Endodermal cell (in vitro differentiated cells): ENCODE data around the gene TIGIT. TPM values are rescaled to one million over a fixed set of nuclear protein-coding genes. Genes with fewer than 3 reads are reported as not detected.

Experiments
- DNase-seq: peaks from one replicate; pipeline ENCODE4 v3.0.0-alpha.2; 2017
- H3K27ac ChIP-seq: 2 replicates; pipeline ENCODE4 v1.5.1; 2013; ENCODE audit warnings: mild to moderate bottlenecking, low read depth, low read length, moderate library complexity
- H3K27me3 ChIP-seq: 2 replicates; pipeline ENCODE4 v1.6.1; 2013; ENCODE audit warnings: mild to moderate bottlenecking, low read length, moderate library complexity; ENCODE audit not compliant: insufficient read depth, control insufficient read depth, poor library complexity, severe bottlenecking
- H3K36me3 ChIP-seq: 2 replicates; pipeline ENCODE4 v1.7.0; 2013; ENCODE audit warnings: mild to moderate bottlenecking, low read length, moderate library complexity; ENCODE audit not compliant: control insufficient read depth, insufficient read depth
- H3K4me1 ChIP-seq: one replicate; pipeline ENCODE4 v1.7.0; 2013; ENCODE audit warnings: low read length; ENCODE audit not compliant: control insufficient read depth, insufficient read depth
- H3K4me3 ChIP-seq: 2 replicates; pipeline ENCODE4 v1.5.1; 2013; ENCODE audit warnings: mild to moderate bottlenecking, low read length, moderate library complexity
- H3K9ac ChIP-seq: 2 replicates; pipeline ENCODE4 v1.6.1; 2013; ENCODE audit warnings: mild to moderate bottlenecking, low read length, moderate library complexity; ENCODE audit not compliant: poor library complexity, severe bottlenecking; ENCODE audit errors: extremely low read depth
- H3K9me3 ChIP-seq: 2 replicates; pipeline ENCODE4 v1.6.1; 2013; ENCODE audit warnings: mild to moderate bottlenecking, low read length, moderate library complexity; ENCODE audit not compliant: control insufficient read depth
- H3K27ac Mint-ChIP-seq: 2 replicates; pipeline ENCODE4 v1.8.0; 2020; ENCODE audit warnings: mixed read lengths
- H3K27me3 Mint-ChIP-seq: 2 replicates; pipeline ENCODE4 v1.8.0; 2021; ENCODE audit warnings: mild to moderate bottlenecking, mixed read lengths; ENCODE audit not compliant: insufficient read depth
- H3K36me3 Mint-ChIP-seq: 2 replicates; pipeline ENCODE4 v1.8.0; 2020; ENCODE audit warnings: low read depth, mixed read lengths
- H3K4me1 Mint-ChIP-seq: 2 replicates; pipeline ENCODE4 v1.8.0; 2020; ENCODE audit warnings: mixed read lengths
- H3K4me3 Mint-ChIP-seq: 2 replicates; pipeline ENCODE4 v1.8.0; 2020; ENCODE audit warnings: mild to moderate bottlenecking, moderate library complexity, mixed read lengths
- H3K9me3 Mint-ChIP-seq: 2 replicates; pipeline ENCODE4 v1.8.0; 2020; ENCODE audit warnings: mild to moderate bottlenecking, mixed read lengths
- WGBS, 2 experiments: methylation state at CpG; one replicate each; pipeline versions ENCODE4 v1.1.5 to v1.1.7; 2013; ENCODE audit warnings: missing lambda C conversion rate in 2 of 2, mixed read lengths in 1 of 2; ENCODE audit not compliant: insufficient coverage in 1 of 2, insufficient read length in 1 of 2; 5-methylcytosine and 5-hydroxymethylcytosine counted together
- total RNA-seq, 2 donors: library from RNA; stranded (reverse); fragmentation: NEBNext Ultra II Directional in 1 of 2; extraction: Animal tissue kit (Norgen Biotek cat#: 25700) in 1 of 2; gene quantifications; 2 replicates in 1 of 2; 3 replicates in 1 of 2; pipeline ENCODE4 v1.2.1, GENCODE V29; 2021
- TF ChIP-seq, protein P1 (sequence below): fragments of 200-600 bp; sonication (generic); conservative IDR thresholded peaks from 2 replicates; pipeline ENCODE4 v1.5.0; 2021; ENCODE audit warnings: antibody characterized with exemption, mild to moderate bottlenecking

The TIGIT gene
- total RNA-seq, 2 donors from 2014 or later: not detected

DNA sequence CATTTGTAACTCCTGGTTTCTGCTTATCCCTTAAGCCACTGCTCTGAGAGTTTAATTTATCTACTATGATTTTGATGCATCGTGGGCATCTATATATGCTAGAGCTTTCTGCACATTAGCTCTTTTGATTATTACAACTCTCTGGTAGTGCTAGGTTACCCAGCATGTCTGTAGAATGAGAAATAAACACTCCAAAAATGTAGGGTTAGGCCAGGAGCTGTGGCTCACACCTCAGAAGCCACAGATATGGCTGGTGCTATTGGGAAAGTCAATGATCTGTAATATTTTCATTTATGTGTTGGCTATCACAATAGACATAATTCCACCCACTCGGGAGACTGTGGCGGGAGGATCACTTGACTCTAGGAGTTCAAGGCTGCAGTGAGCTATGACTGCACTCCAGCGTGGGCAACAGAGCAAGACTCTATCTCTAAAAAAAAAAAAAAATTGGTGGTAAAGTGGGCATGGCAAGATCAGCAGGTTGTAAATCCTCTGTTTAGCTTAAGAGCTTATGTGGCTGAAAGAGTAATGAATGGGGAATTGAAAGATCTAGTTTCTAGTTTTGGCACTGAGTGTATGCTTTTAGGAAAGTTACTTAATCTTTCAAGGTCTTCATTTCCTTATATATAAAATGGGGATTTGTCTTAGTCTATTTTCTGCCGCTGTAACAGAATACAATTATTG is 6.3 kb downstream of the TIGIT start:
- no peak overlapping the region for H3K9ac ChIP-seq
- H3K4me3 Mint-ChIP-seq: no peak overlapping the region
- no peaks in the 10 kb centered on the region for H3K36me3 Mint-ChIP-seq
- no peaks in the 10 kb centered on the region for H3K36me3 ChIP-seq
- no peak overlapping the region for H3K4me3 ChIP-seq
- no peaks in the 10 kb centered on the region for H3K4me1 ChIP-seq
- H3K27me3 ChIP-seq: no peaks in the 10 kb centered on the region
- 92 to 100% methylated on average over 2 to 5 of the region's 5 CpGs for WGBS, 2 experiments
- H3K9me3 Mint-ChIP-seq: no peaks in the 10 kb centered on the region
- H3K9me3 ChIP-seq: no peaks in the 10 kb centered on the region
- no peak overlapping the region for H3K27ac Mint-ChIP-seq
- H3K27me3 Mint-ChIP-seq: no peaks in the 10 kb centered on the region
- H3K27ac ChIP-seq: no peak overlapping the region
- no peak for DNase-seq
- TF ChIP-seq, protein P1, sequence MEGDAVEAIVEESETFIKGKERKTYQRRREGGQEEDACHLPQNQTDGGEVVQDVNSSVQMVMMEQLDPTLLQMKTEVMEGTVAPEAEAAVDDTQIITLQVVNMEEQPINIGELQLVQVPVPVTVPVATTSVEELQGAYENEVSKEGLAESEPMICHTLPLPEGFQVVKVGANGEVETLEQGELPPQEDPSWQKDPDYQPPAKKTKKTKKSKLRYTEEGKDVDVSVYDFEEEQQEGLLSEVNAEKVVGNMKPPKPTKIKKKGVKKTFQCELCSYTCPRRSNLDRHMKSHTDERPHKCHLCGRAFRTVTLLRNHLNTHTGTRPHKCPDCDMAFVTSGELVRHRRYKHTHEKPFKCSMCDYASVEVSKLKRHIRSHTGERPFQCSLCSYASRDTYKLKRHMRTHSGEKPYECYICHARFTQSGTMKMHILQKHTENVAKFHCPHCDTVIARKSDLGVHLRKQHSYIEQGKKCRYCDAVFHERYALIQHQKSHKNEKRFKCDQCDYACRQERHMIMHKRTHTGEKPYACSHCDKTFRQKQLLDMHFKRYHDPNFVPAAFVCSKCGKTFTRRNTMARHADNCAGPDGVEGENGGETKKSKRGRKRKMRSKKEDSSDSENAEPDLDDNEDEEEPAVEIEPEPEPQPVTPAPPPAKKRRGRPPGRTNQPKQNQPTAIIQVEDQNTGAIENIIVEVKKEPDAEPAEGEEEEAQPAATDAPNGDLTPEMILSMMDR: no peak
- H3K4me1 Mint-ChIP-seq: peaks cover 1% of the 10 kb centered on the region

DNA sequence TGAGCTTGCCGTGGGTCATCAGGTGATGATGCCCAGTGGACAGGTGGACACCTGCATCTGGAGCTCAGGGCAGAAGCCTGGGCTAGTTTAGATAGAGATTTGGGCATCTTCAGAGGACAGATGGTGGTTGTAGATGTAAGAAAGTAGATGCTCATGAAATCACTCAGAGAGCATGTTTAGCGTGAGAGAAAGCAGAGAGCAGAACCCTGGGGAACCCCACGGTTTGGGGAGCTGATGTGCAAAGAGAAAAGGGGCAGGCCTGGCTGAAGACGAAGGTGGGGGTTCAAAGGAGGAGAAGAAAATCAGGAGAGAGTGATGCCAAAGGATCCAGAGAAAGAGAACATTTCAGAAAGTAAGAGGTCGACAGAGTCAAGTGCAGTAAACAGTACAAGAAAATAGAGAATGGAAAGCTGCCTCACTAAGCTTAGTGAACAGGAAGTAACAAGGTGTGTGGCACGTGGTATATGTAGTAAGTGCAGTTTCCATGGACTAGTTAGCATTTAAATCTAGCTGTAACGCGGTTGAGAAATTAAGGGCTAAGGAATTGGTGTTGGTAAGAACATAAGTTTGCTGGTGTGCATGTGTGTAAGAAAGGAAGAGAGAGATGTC is 13.5 kb downstream of the TIGIT start:
- Histone ChIP-seq H3K9me3 (no peaks in the 10 kb centered on the region), H3K4me3 (no peak overlapping the region), H3K27ac (no peak overlapping the region), H3K4me1 (no peaks in the 10 kb centered on the region), H3K27me3 (no peaks in the 10 kb centered on the region), H3K36me3 (no peaks in the 10 kb centered on the region), H3K9ac (no peak overlapping the region)
- no peaks in the 10 kb centered on the region for H3K9me3 Mint-ChIP-seq
- WGBS, 2 experiments: 88 to 89% methylated on average over 6 to 8 of the region's 8 CpGs
- H3K27me3 Mint-ChIP-seq: no peaks in the 10 kb centered on the region
- no peaks in the 10 kb centered on the region for H3K4me1 Mint-ChIP-seq
- no peaks in the 10 kb centered on the region for H3K36me3 Mint-ChIP-seq
- no peak overlapping the region for H3K4me3 Mint-ChIP-seq
- no peak for DNase-seq
- TF ChIP-seq, protein P1: no peak
- no peak overlapping the region for H3K27ac Mint-ChIP-seq

DNA sequence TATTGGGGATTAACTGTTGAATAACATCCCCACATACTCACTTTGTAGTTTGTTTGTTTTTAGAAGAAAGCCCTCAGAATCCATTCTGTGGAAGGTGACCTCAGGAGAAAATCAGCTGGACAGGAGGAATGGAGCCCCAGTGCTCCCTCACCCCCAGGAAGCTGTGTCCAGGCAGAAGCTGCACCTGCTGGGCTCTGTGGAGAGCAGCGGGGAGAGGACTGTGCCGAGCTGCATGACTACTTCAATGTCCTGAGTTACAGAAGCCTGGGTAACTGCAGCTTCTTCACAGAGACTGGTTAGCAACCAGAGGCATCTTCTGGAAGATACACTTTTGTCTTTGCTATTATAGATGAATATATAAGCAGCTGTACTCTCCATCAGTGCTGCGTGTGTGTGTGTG is 14.0 kb downstream of the TIGIT start:
- H3K36me3 Mint-ChIP-seq: no peaks in the 10 kb centered on the region
- H3K4me1 Mint-ChIP-seq: no peaks in the 10 kb centered on the region
- WGBS, 2 experiments: 87 to 91% methylated on average over 2 to 3 of the region's 3 CpGs
- no peak overlapping the region for H3K4me3 ChIP-seq
- H3K36me3 ChIP-seq: no peaks in the 10 kb centered on the region
- no peak overlapping the region for H3K27ac Mint-ChIP-seq
- no peak overlapping the region for H3K27ac ChIP-seq
- no peaks in the 10 kb centered on the region for H3K27me3 Mint-ChIP-seq
- no peaks in the 10 kb centered on the region for H3K27me3 ChIP-seq
- H3K9me3 ChIP-seq: no peaks in the 10 kb centered on the region
- no peak for DNase-seq
- H3K9ac ChIP-seq: no peak overlapping the region
- TF ChIP-seq, protein P1: no peak
- H3K9me3 Mint-ChIP-seq: no peaks in the 10 kb centered on the region
- H3K4me1 ChIP-seq: no peaks in the 10 kb centered on the region
- no peak overlapping the region for H3K4me3 Mint-ChIP-seq
